H1 (cell line): ENCODE data around the gene TNP2. TPM values are rescaled to one million over a fixed set of nuclear protein-coding genes. Genes with fewer than 3 reads are reported as not detected.

Source experiments
- CTCF ChIA-PET: fragments of 300-600 bp; sonication (Branson Sonifier 250); formaldehyde crosslinking; loops from one replicate; lab custom pipeline; 2021; ENCODE audit not compliant: partially characterized antibody; lab: Charles Lee
- POLR2A ChIA-PET: fragments of 300-600 bp; sonication (Branson Sonifier 250); formaldehyde crosslinking; loops from one replicate; lab custom pipeline; 2021; ENCODE audit warnings: inconsistent platforms; ENCODE audit not compliant: partially characterized antibody; lab: Charles Lee
- DNase-seq, 2 experiments: peaks; one replicate each; pipeline versions ENCODE4 v3.0.0 to v3.0.0-alpha.2; 2010 to 2022; ENCODE audit warnings: low spot score in 2 of 2, low read depth in 1 of 2, mixed read lengths in 1 of 2
- FAIRE-seq: peaks from 2 replicates; lab custom pipeline; 2011; peaks lifted over from hg19 to GRCh38; lab: Jason Lieb, UNC
- H2AFZ ChIP-seq: 2 replicates; pipeline ENCODE4 v1.8.1; 2012; ENCODE audit warnings: low read length, inconsistent platforms
- H2AK5ac ChIP-seq: 2 replicates; pipeline ENCODE4 v1.6.1; 2013; ENCODE audit warnings: low read depth, low read length
- H2BK120ac ChIP-seq: replicated peaks from 2 replicates; pipeline ENCODE3; 2013; ENCODE audit warnings: low read depth, low read length, inconsistent platforms
- H2BK12ac ChIP-seq: 2 replicates; pipeline ENCODE4 v1.6.1; 2013; ENCODE audit warnings: low read depth, low read length
- H2BK15ac ChIP-seq: 2 replicates; pipeline ENCODE4 v1.6.1; 2013; ENCODE audit warnings: low read length
- H2BK20ac ChIP-seq: 2 replicates; pipeline ENCODE4 v1.6.1; 2013; ENCODE audit warnings: low read length
- H2BK5ac ChIP-seq: 2 replicates; pipeline ENCODE4 v1.6.1; 2013; ENCODE audit warnings: low read depth, low read length
- H3K14ac ChIP-seq: 2 replicates; pipeline ENCODE4 v1.6.1; 2013; ENCODE audit warnings: inconsistent platforms; ENCODE audit not compliant: insufficient read length
- H3K18ac ChIP-seq: 2 replicates; pipeline ENCODE4 v1.6.1; 2013; ENCODE audit warnings: low read length; ENCODE audit errors: extremely low read depth
- H3K23ac ChIP-seq: 2 replicates; pipeline ENCODE4 v1.6.1; 2013; ENCODE audit warnings: inconsistent platforms; ENCODE audit not compliant: insufficient read length
- H3K23me2 ChIP-seq: 2 replicates; pipeline ENCODE4 v1.6.1; 2013; ENCODE audit warnings: low read depth, low read length
- H3K27ac ChIP-seq: 2 replicates; pipeline ENCODE4 v1.6.1; 2011; ENCODE audit warnings: low read depth, low read length, inconsistent platforms
- H3K27me3 ChIP-seq, 4 experiments: replicated peaks in 1 of 4; 1 replicate in 1 of 4; 2 replicates in 3 of 4; pipeline versions ENCODE4 v1.6.1 to v1.8.1; 2011 to 2013; ENCODE audit warnings: low read length in 3 of 4, mild to moderate bottlenecking in 3 of 4, inconsistent platforms in 2 of 4, mixed read lengths in 2 of 4, moderate library complexity in 1 of 4; ENCODE audit not compliant: control insufficient read depth in 3 of 4, insufficient read depth in 3 of 4; ENCODE audit errors: extremely low read depth in 1 of 4
- H3K36me3 ChIP-seq, 4 experiments: 2 replicates each; pipeline versions ENCODE4 v1.6.1 to v1.8.1; 2011 to 2013; ENCODE audit warnings: mild to moderate bottlenecking in 4 of 4, low read length in 3 of 4, moderate library complexity in 2 of 4, control low read depth in 1 of 4, inconsistent platforms in 1 of 4; ENCODE audit not compliant: insufficient read depth in 4 of 4, control insufficient read depth in 2 of 4
- H3K4ac ChIP-seq: replicated peaks from 2 replicates; pipeline ENCODE3; 2013; ENCODE audit warnings: low read length, low read depth, mixed read lengths, inconsistent platforms; ENCODE audit not compliant: insufficient read length
- H3K4me1 ChIP-seq, 4 experiments: replicated peaks in 1 of 4; 1 replicate in 1 of 4; 2 replicates in 3 of 4; pipeline versions ENCODE4 v1.6.1 to v1.8.1; 2011 to 2013; ENCODE audit warnings: low read length in 3 of 4, inconsistent platforms in 2 of 4, mixed read lengths in 1 of 4; ENCODE audit not compliant: insufficient read depth in 4 of 4, control insufficient read depth in 3 of 4
- H3K4me2 ChIP-seq, 2 experiments: 2 replicates each; pipeline versions ENCODE4 v1.6.1 to v1.8.1; 2011 to 2013; ENCODE audit warnings: low read depth in 2 of 2, low read length in 2 of 2, control low read depth in 1 of 2, inconsistent platforms in 1 of 2, mild to moderate bottlenecking in 1 of 2; ENCODE audit not compliant: insufficient read depth in 1 of 2
- H3K4me3 ChIP-seq, 4 experiments: fragments of 200-600, 300-600 bp in 1 of 4; sonication (generic), shearing (Covaris generic), sonication (Bioruptor Twin) in 1 of 4; 2 replicates each; pipeline versions ENCODE4 v1.5.1 to v1.8.1; 2011 to 2016; ENCODE audit warnings: low read length in 4 of 4, low read depth in 3 of 4, control low read depth in 2 of 4, inconsistent platforms in 2 of 4, mild to moderate bottlenecking in 2 of 4, mixed read lengths in 1 of 4, moderate library complexity in 1 of 4; ENCODE audit not compliant: insufficient read depth in 2 of 4; ENCODE audit errors: extremely low read depth in 1 of 4
- H3K56ac ChIP-seq: replicated peaks from 2 replicates; pipeline ENCODE3; 2013; ENCODE audit warnings: low read depth, mild to moderate bottlenecking, mixed read lengths, low read length, inconsistent platforms; ENCODE audit not compliant: insufficient read length
- H3K79me1 ChIP-seq: 2 replicates; pipeline ENCODE4 v1.6.1; 2013; ENCODE audit warnings: low read depth, low read length, control low read depth
- H3K79me2 ChIP-seq, 2 experiments: 2 replicates each; pipeline versions ENCODE4 v1.6.1 to v1.8.1; 2012 to 2013; ENCODE audit warnings: low read length in 2 of 2, mild to moderate bottlenecking in 2 of 2, inconsistent platforms in 1 of 2; ENCODE audit not compliant: insufficient read depth in 2 of 2, control insufficient read depth in 1 of 2
- H3K9ac ChIP-seq, 4 experiments: replicated peaks in 1 of 4; 1 replicate in 1 of 4; 2 replicates in 3 of 4; pipeline versions ENCODE4 v1.6.1 to v1.8.1; 2011 to 2013; ENCODE audit warnings: low read depth in 3 of 4, low read length in 3 of 4, control low read depth in 2 of 4, mild to moderate bottlenecking in 2 of 4, moderate library complexity in 2 of 4, inconsistent platforms in 1 of 4; ENCODE audit errors: extremely low read depth in 1 of 4
- H3K9me3 ChIP-seq, 2 experiments: 2 replicates each; pipeline versions ENCODE4 v1.6.1 to v1.8.1; 2012 to 2013; ENCODE audit warnings: mild to moderate bottlenecking in 2 of 2, moderate library complexity in 2 of 2, control low read depth in 1 of 2, inconsistent platforms in 1 of 2, low read depth in 1 of 2, low read length in 1 of 2, mixed read lengths in 1 of 2; ENCODE audit not compliant: insufficient read depth in 2 of 2
- H4K20me1 ChIP-seq, 2 experiments: replicated peaks in 1 of 2; 2 replicates each; pipeline versions ENCODE3 to v1.8.1; 2011 to 2013; ENCODE audit warnings: inconsistent platforms in 2 of 2, low read length in 2 of 2, mild to moderate bottlenecking in 1 of 2; ENCODE audit not compliant: insufficient read depth in 2 of 2, control insufficient read depth in 1 of 2
- H4K5ac ChIP-seq: 2 replicates; pipeline ENCODE4 v1.6.1; 2013; ENCODE audit warnings: low read length, low read depth, mixed read lengths, inconsistent platforms; ENCODE audit not compliant: insufficient read length
- H4K8ac ChIP-seq: 2 replicates; pipeline ENCODE4 v1.8.0; 2013; ENCODE audit warnings: mild to moderate bottlenecking, moderate library complexity, low read length, inconsistent platforms; ENCODE audit not compliant: insufficient read depth; ENCODE audit errors: extremely low read depth
- H4K91ac ChIP-seq: replicated peaks from 2 replicates; pipeline ENCODE3; 2013; ENCODE audit warnings: low read length, mixed read lengths, inconsistent platforms; ENCODE audit not compliant: insufficient read length
- CBX5 ChIP-seq: fragments of 300-800, 300-1000 bp; sonication (generic); IDR thresholded peaks from 2 replicates; pipeline ENCODE4 v1.7.1; 2016; ENCODE audit warnings: antibody characterized with exemption, low read length, low read depth
- CTBP2 ChIP-seq: IDR thresholded peaks from 2 replicates; pipeline ENCODE4 v1.7.0; 2011; ENCODE audit warnings: borderline replicate concordance, mild to moderate bottlenecking, moderate library complexity, mixed read lengths, low read length; ENCODE audit not compliant: insufficient read depth, insufficient read length
- SIX5 ChIP-seq: IDR thresholded peaks from 2 replicates; pipeline ENCODE4 v1.6.1; 2011; ENCODE audit warnings: mild to moderate bottlenecking, low read depth, low read length
- TBP ChIP-seq: IDR thresholded peaks from 2 replicates; pipeline ENCODE4 v1.6.1; 2011; ENCODE audit warnings: low read depth, low read length, improper control_type of control experiment
- WGBS, 2 experiments: shearing (Covaris generic) in 1 of 2; methylation state at CpG; one replicate each; pipeline versions ENCODE4 v1.1.6 to v1.1.7; 2013 to 2015; ENCODE audit warnings: low lambda C conversion rate in 2 of 2, mixed read lengths in 2 of 2, inconsistent platforms in 1 of 2, low coverage in 1 of 2, missing lambda C conversion rate in 1 of 2; ENCODE audit not compliant: insufficient replicate concordance in 2 of 2, insufficient coverage in 1 of 2, insufficient read length in 1 of 2; ENCODE audit errors: extremely low coverage in 1 of 2, missing lambda C conversion rate in 1 of 2; 5-methylcytosine and 5-hydroxymethylcytosine counted together
- polyA plus RNA-seq, 7 experiments: library from polyadenylated mRNA; depleted of rRNA in 3 of 7; stranded (reverse) in 5 of 7; unstranded in 2 of 7; fragments of >200 nt in 5 of 7; fragments of 200-250 nt in 2 of 7; gene quantifications; 1 replicate in 5 of 7; 2 replicates in 1 of 7; 4 replicates in 1 of 7; pipeline versions ENCODE4 v1.2.1 to v1.2.3, GENCODE V29; 2011 to 2013; ENCODE audit warnings: missing spikeins in 2 of 7, mixed read lengths in 2 of 7
- total RNA-seq: library from RNA; stranded (reverse); fragmentation: NEBNext Ultra II Directional; extraction: Animal tissue kit (Norgen Biotek cat#: 25700); gene quantifications from 2 replicates; pipeline ENCODE4 v1.2.1, GENCODE V29; 2021

TNP2 gene
- total and polyA plus RNA-seq, 2 of the 8 experiments (the other 6 are each of a cell fraction or from before 2014, with no cell fraction given), result not detected

DNA sequence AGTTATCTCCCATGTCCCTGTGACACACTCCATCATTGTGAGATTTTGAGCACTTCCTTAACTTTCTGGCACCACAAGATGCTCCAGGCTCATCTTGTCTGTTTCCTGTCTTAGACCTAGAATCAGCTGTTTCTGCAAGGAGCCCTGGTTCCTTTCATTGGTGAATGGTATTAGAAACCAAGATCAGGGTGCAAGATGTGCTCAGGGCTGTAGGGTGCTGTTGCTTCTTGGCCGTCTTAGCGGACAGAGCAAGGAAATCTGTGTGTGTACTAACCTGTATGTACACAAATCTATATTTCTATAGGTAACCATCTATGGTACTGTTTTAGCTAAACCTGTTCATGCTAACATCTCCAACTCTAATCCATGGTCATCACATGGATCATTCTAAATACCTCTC lies 20.1 kb upstream of the TNP2 start:
- no peak overlapping the region for H2AFZ ChIP-seq
- no peak overlapping the region for H3K9ac ChIP-seq
- H3K23me2 ChIP-seq, result no peaks in the 10 kb centered on the region
- H3K4me2 ChIP-seq, result no peak overlapping the region
- no peaks in the 10 kb centered on the region for H3K79me1 ChIP-seq
- H4K8ac ChIP-seq, result no peak overlapping the region
- H2BK20ac ChIP-seq, result no peak overlapping the region
- H3K23ac ChIP-seq, result no peak overlapping the region
- H2BK12ac ChIP-seq, result no peak overlapping the region
- ChIA-PET POLR2A (interaction anchor here (1.2 to 1.5 kb wide), 2 partner anchors 15 to 32 kb away, joined by 3 to 4 read pairs; partner anchors contain the start of gene PRM3), CTCF (interaction anchor here (1.1 to 1.6 kb wide), 3 partner anchors 16 to 67 kb away, joined by 3 to 5 read pairs (median 3); partner anchors contain the start of genes PRM3 and SOCS1)
- FAIRE-seq (no peak), DNase-seq (no peak)
- H4K20me1 ChIP-seq, result no peaks in the 10 kb centered on the region
- H3K56ac ChIP-seq, result no peak overlapping the region
- no peak overlapping the region for H2AK5ac ChIP-seq
- H3K36me3 ChIP-seq, result no peaks in the 10 kb centered on the region
- H3K18ac ChIP-seq, result no peak overlapping the region
- 100% methylated on average over 2 of the region's 2 CpGs; no CpG with 5 or more reads in 1 of the 2 experiments for WGBS, 2 experiments
- H3K9me3 ChIP-seq, result no peaks in the 10 kb centered on the region; a peak in 1 of 4 replicates
- H3K27ac ChIP-seq, result no peak overlapping the region
- H3K4me3 ChIP-seq, result no peak overlapping the region
- no peak overlapping the region for H4K5ac ChIP-seq
- no peak for TF ChIP-seq CBX5
- TF ChIP-seq SIX5, result no peak
- no peak for TF ChIP-seq TBP
- TF ChIP-seq CTBP2, result no peak
- no peak overlapping the region for H2BK120ac ChIP-seq
- H3K4ac ChIP-seq, result no peak overlapping the region
- peaks cover 0 to 6% (median under 1%) of the 10 kb centered on the region in 4 experiments; a peak in 4 of 7 replicates for H3K4me1 ChIP-seq
- no peaks in the 10 kb centered on the region for H3K79me2 ChIP-seq
- H2BK15ac ChIP-seq, result no peak overlapping the region
- no peak overlapping the region for H3K14ac ChIP-seq
- H4K91ac ChIP-seq, result no peak overlapping the region
- H3K27me3 ChIP-seq, result peaks cover 0 to 2% (median 1%) of the 10 kb centered on the region in 4 experiments; a peak in 1 of 7 replicates
- H2BK5ac ChIP-seq, result no peak overlapping the region
